Suprapubic skin (tissue), 4 donors: ENCODE results near the gene SAMD9. TPM values are rescaled to one million over a fixed set of nuclear protein-coding genes. Genes with fewer than 3 reads are reported as not detected.
A peak's percentile ranks its signal among the peaks of the same experiment; 100 is the strongest.

Experiments used
- DNase-seq, 2 donors: peaks; one replicate each; pipeline ENCODE4 v3.0.0-alpha.2; 2019; ENCODE audit warnings: low spot score in 2 of 2
- H3K27ac ChIP-seq: fragments of 200-600 bp; sonication (generic); one replicate; pipeline ENCODE4 v1.5.1; 2019
- H3K27me3 ChIP-seq: fragments of 200-600 bp; sonication (generic); one replicate; pipeline ENCODE4 v1.5.1; 2019
- H3K36me3 ChIP-seq: fragments of 200-600 bp; sonication (generic); one replicate; pipeline ENCODE4 v1.5.1; 2019
- H3K4me1 ChIP-seq: fragments of 200-600 bp; sonication (generic); one replicate; pipeline ENCODE4 v1.5.1; 2019
- H3K4me3 ChIP-seq: fragments of 200-600 bp; sonication (generic); one replicate; pipeline ENCODE4 v1.5.1; 2019; ENCODE audit warnings: mild to moderate bottlenecking
- H3K9me3 ChIP-seq: fragments of 200-600 bp; sonication (generic); one replicate; pipeline ENCODE4 v1.5.1; 2019
- EP300 ChIP-seq: sonication (generic); formaldehyde crosslinking; IDR thresholded peaks from one replicate; pipeline ENCODE4 v1.6.1; 2017; ENCODE audit warnings: antibody characterized with exemption
- POLR2A ChIP-seq, 2 donors: fragments of 450-650 bp; IDR thresholded peaks; one replicate each; pipeline ENCODE4 v1.6.1; 2017; ENCODE audit warnings: antibody characterized with exemption in 2 of 2, mild to moderate bottlenecking in 2 of 2, moderate library complexity in 2 of 2
- POLR2AphosphoS5 ChIP-seq, 3 donors: sonication (generic); formaldehyde crosslinking; IDR thresholded peaks; one replicate each; pipeline ENCODE4 v1.6.1; 2017; ENCODE audit warnings: antibody characterized with exemption in 3 of 3
- WGBS: methylation state at CpG from one replicate; pipeline ENCODE4 v1.1.5; 2018; 5-methylcytosine and 5-hydroxymethylcytosine counted together
- total RNA-seq, 4 donors: library from RNA; depleted of rRNA; stranded (reverse); fragments of >200 nt; gene quantifications; one replicate each; pipeline ENCODE4 v1.1.0, GENCODE V29; 2016
- TF ChIP-seq, protein P1 (sequence below), 2 donors: fragments of 200-600 bp in 1 of 2; fragments of 450-650 bp in 1 of 2; sonication (generic) in 1 of 2; IDR thresholded peaks; one replicate each; pipeline ENCODE4 v1.5.1; 2016 to 2019; ENCODE audit warnings: antibody characterized with exemption in 2 of 2, mild to moderate bottlenecking in 1 of 2, moderate library complexity in 1 of 2

SAMD9 gene
- total RNA-seq: 1 to 10 TPM; 1.9 to 3.4 (median 2.5) TPM

DNA sequence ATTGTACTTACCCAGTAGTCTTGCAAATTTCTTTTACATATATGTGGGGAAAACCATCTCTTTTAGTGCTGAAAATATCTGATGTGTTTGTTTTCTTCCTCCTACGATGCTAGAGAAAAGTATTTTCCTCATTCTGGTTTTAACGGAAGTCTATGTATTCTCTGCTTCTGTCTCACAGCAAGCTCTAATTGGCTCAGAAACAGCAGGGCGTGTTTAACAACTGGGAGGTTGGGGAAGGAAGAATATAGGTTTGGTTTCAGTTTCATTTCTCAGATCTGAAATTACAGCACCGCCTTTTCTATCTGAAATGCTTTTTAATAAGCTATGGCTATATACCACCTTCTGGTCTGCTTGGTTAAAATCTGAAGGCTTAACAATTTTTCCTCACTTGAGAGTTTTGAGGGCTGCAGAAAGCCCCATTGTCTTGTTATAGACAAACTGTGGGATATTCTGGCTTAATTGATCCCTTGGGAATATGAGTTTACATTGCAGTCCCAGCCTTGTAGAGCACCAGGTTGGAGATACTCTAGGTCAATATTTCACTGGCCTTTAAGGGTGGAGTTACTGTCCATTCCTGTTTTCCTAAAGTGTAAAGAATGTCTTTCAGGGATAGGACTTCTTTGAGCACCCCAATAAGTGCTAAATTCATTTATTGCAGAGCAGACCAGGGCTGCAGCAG lies at the start of gene SAMD9:
TSS of gene SAMD9 (minus strand) at position 128 of the 679 bp plus-strand sequence. CDS start 11,882 bp downstream, outside the sequence.
- TF ChIP-seq, protein P1, sequence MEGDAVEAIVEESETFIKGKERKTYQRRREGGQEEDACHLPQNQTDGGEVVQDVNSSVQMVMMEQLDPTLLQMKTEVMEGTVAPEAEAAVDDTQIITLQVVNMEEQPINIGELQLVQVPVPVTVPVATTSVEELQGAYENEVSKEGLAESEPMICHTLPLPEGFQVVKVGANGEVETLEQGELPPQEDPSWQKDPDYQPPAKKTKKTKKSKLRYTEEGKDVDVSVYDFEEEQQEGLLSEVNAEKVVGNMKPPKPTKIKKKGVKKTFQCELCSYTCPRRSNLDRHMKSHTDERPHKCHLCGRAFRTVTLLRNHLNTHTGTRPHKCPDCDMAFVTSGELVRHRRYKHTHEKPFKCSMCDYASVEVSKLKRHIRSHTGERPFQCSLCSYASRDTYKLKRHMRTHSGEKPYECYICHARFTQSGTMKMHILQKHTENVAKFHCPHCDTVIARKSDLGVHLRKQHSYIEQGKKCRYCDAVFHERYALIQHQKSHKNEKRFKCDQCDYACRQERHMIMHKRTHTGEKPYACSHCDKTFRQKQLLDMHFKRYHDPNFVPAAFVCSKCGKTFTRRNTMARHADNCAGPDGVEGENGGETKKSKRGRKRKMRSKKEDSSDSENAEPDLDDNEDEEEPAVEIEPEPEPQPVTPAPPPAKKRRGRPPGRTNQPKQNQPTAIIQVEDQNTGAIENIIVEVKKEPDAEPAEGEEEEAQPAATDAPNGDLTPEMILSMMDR (IDR thresholded peaks at IDR 0.05): no peak
- TF ChIP-seq POLR2A (IDR thresholded peaks at IDR 0.05): peak in 1 of 2 donors; percentile 24
- peak within 1 kb of the TSS; percentile 3 for H3K27ac ChIP-seq
- H3K4me1 ChIP-seq: peaks cover 15% of the 10 kb centered on the region
- H3K4me3 ChIP-seq: peak within 1 kb of the TSS; percentile 39
- H3K36me3 ChIP-seq: peaks cover 3% of the 10 kb centered on the region
- H3K27me3 ChIP-seq: no peaks in the 10 kb centered on the region
- peaks cover 6% of the 10 kb centered on the region for H3K9me3 ChIP-seq
- 4% methylated on average over 4 of the region's 4 CpGs for WGBS
- DNase-seq: no peak

DNA sequence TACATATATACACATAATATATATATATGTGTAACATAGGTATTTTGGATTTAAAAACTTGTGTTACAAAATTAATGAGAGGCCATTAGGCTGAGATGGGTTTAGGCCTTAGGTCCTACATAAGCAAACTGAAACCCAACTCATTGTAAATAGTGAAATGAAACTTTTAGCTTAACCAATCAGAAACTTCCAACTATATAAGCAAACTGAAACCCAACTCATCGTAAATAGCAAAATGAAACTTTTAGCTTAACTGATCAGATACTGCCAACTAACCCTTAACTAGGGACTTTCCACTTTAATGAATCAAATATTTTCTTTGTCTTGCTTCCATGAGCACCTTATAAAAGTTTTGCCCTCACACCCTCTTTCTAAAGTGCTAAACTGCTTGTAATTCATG lies 47.7 kb upstream of the SAMD9 start:
- 33% methylated on average over 1 of the region's 1 CpG for WGBS
- no peak for DNase-seq
- TF ChIP-seq POLR2AphosphoS5 (IDR thresholded peaks at IDR 0.05) (no peak), EP300 (no peak), POLR2A (IDR thresholded peaks at IDR 0.05) (no peak)

DNA sequence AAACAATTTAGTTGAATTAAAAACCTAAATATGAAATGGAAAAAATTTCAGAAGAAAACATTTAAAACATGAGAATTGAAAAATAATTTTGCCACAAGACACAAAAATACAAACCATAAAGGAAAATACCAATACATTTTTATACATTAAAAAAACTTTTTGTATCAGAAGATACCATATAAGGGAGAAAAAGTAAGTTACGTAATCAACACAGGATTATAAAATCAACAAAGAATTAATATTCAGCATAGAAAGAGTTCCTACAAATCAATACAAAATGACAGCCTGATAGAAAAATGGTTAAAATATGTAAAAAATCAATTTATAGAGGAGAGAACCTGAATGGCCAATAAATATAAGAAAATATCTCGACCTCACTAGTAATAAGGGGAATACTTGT lies 47.0 kb upstream of the SAMD9 start:
- Histone ChIP-seq H3K4me3 (no peak overlapping the region), H3K27ac (no peak overlapping the region), H3K4me1 (no peaks in the 10 kb centered on the region), H3K9me3 (no peaks in the 10 kb centered on the region), H3K27me3 (no peaks in the 10 kb centered on the region), H3K36me3 (no peaks in the 10 kb centered on the region)
- 93% methylated on average over 2 of the region's 2 CpGs for WGBS
- DNase-seq: no peak
- no peak for TF ChIP-seq EP300
- no peak for TF ChIP-seq POLR2A (IDR thresholded peaks at IDR 0.05)
- TF ChIP-seq, protein P1 (IDR thresholded peaks at IDR 0.05): no peak
- no peak for TF ChIP-seq POLR2AphosphoS5 (IDR thresholded peaks at IDR 0.05)

More for the DNA sequence above, 47.7 kb upstream of the SAMD9 start:
- Histone ChIP-seq H3K36me3 (no peaks in the 10 kb centered on the region), H3K4me1 (no peaks in the 10 kb centered on the region), H3K4me3 (no peak overlapping the region), H3K27me3 (no peaks in the 10 kb centered on the region), H3K9me3 (no peaks in the 10 kb centered on the region), H3K27ac (no peak overlapping the region)

DNA sequence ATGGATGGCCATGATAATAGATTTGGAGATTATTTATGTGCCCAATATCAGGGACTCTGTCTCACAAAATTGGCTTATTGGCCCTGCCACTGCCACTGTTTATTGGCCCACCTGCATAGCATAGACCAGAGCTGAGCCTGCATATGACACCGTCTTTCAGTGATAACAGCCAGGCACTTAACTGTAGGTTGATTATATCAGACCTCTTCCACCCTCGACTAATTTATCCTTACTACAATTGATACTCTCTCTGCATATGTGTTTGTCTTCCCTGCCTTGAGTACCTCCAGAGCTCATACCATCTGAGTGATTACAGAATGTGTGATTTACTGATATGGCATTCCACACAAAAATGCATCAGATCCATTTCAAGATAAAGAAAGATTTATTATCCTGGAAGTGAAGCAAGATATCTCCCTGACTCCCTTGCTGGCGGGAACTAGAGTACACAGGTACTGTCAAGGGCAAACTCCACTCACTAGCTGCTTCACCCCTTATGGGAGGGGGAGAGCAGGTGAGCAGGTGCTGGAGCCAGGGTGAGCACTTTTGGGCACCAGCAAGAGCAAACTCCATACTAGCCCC lies 43.5 kb upstream of the SAMD9 start:
- Histone ChIP-seq H3K36me3 (no peaks in the 10 kb centered on the region), H3K27ac (no peak overlapping the region), H3K4me3 (no peak overlapping the region), H3K9me3 (no peaks in the 10 kb centered on the region), H3K27me3 (no peaks in the 10 kb centered on the region), H3K4me1 (no peaks in the 10 kb centered on the region)
- TF ChIP-seq POLR2AphosphoS5 (IDR thresholded peaks at IDR 0.05) (no peak), EP300 (no peak), POLR2A (IDR thresholded peaks at IDR 0.05) (no peak)
- TF ChIP-seq, protein P1 (IDR thresholded peaks at IDR 0.05): no peak
- 46% methylated on average over 3 of the region's 3 CpGs for WGBS
- no peak for DNase-seq

DNA sequence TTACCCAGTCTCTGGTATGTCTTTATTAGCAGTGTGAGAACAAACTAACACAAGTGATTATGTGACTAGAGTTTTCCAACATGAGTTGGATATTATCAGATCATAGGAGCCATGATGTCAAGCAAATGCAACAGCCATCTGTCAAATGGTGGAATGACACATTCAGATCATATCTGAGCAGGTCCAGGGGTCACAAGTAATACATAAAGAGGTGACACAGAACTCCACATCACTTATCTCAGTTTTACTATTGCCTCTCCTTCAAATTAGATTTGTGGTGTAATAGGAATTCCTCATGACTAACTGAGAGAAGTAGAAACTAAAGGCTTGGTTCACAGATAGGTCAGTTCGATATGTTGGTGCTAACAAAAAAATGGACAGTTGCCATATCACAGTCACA lies 42.6 kb upstream of the SAMD9 start:
- WGBS: 68% methylated on average over 1 of the region's 1 CpG
- H3K4me3 ChIP-seq: no peak overlapping the region
- no peaks in the 10 kb centered on the region for H3K9me3 ChIP-seq
- no peaks in the 10 kb centered on the region for H3K36me3 ChIP-seq
- no peak for DNase-seq
- H3K27ac ChIP-seq: no peak overlapping the region
- H3K4me1 ChIP-seq: no peaks in the 10 kb centered on the region
- no peak for TF ChIP-seq EP300
- no peak for TF ChIP-seq POLR2A (IDR thresholded peaks at IDR 0.05)
- TF ChIP-seq, protein P1 (IDR thresholded peaks at IDR 0.05): no peak
- no peak for TF ChIP-seq POLR2AphosphoS5 (IDR thresholded peaks at IDR 0.05)
- H3K27me3 ChIP-seq: no peaks in the 10 kb centered on the region
